T-cell (primary cell): ENCODE results near the gene TTC3. TPM values are rescaled to one million over a fixed set of nuclear protein-coding genes. Genes with fewer than 3 reads are reported as not detected.

Experiments used
- ATAC-seq, 4 experiments: fragments of 200-7000 bp in 3 of 4; fragments of 150-1000 bp in 1 of 4; cut with Tn5 transposase; replicated peaks in 1 of 4; 1 replicate in 3 of 4; 2 replicates in 1 of 4; pipeline ENCODE4 v1.10.0; 2021; ENCODE audit warnings: moderate library complexity in 3 of 4, mild to moderate bottlenecking in 2 of 4, moderate number of reproducible peaks in 1 of 4
- CTCF ChIA-PET, 2 donors: fragments of 300-600 bp; sonication (Branson Sonifier 250); formaldehyde crosslinking; loops; one replicate each; lab custom pipeline; 2022; ENCODE audit warnings: antibody characterized with exemption in 2 of 2; lab: Charles Lee
- POLR2A ChIA-PET, 2 donors: fragments of 300-600 bp; sonication (Branson Sonifier 250); formaldehyde crosslinking; loops; one replicate each; lab custom pipeline; 2022; ENCODE audit warnings: antibody characterized with exemption in 2 of 2; lab: Charles Lee
- DNase-seq, 35 experiments: peaks; one replicate each; pipeline versions ENCODE4 v3.0.0 to v3.0.0-alpha.2; 2013 to 2023
- H3K27ac ChIP-seq: one replicate; pipeline ENCODE4 v1.5.1; 2013; ENCODE audit warnings: low read length
- H3K27me3 ChIP-seq, 2 experiments: replicated peaks in 1 of 2; 1 replicate in 1 of 2; 2 replicates in 1 of 2; pipeline versions ENCODE4 v1.6.1 to v1.7.0; 2013; ENCODE audit warnings: low read length in 1 of 2, mixed read lengths in 1 of 2; ENCODE audit not compliant: control insufficient read depth in 2 of 2, insufficient read depth in 2 of 2; ENCODE audit errors: extremely low read depth in 1 of 2
- H3K36me3 ChIP-seq, 2 donors: 1 replicate in 1 of 2; 2 replicates in 1 of 2; pipeline versions ENCODE4 v1.6.1 to v1.7.0; 2013; ENCODE audit warnings: low read length in 1 of 2; ENCODE audit not compliant: control insufficient read depth in 2 of 2, insufficient read depth in 1 of 2; ENCODE audit errors: extremely low read depth in 1 of 2
- H3K4me1 ChIP-seq, 2 experiments: 1 replicate in 1 of 2; 2 replicates in 1 of 2; pipeline versions ENCODE4 v1.6.1 to v1.7.0; 2013; ENCODE audit warnings: low read length in 2 of 2, mixed read lengths in 1 of 2; ENCODE audit not compliant: insufficient read depth in 2 of 2, control insufficient read depth in 1 of 2; ENCODE audit errors: extremely low read depth in 1 of 2
- H3K4me3 ChIP-seq, 2 donors: 1 replicate in 1 of 2; 2 replicates in 1 of 2; pipeline versions ENCODE4 v1.5.1 to v1.7.0; 2013; ENCODE audit warnings: mild to moderate bottlenecking in 2 of 2, low read length in 1 of 2, moderate library complexity in 1 of 2; ENCODE audit not compliant: control insufficient read depth in 1 of 2; ENCODE audit errors: extremely low read depth in 1 of 2
- H3K9me3 ChIP-seq: 2 replicates; pipeline ENCODE4 v1.7.0; 2013
- H3K27ac Mint-ChIP-seq, 2 donors: one replicate each; pipeline ENCODE4 v1.8.0; 2020 to 2021; ENCODE audit warnings: mild to moderate bottlenecking in 2 of 2, mixed read lengths in 2 of 2
- H3K27me3 Mint-ChIP-seq, 2 donors: one replicate each; pipeline ENCODE4 v1.8.0; 2021 to 2022; ENCODE audit warnings: mixed read lengths in 2 of 2
- H3K36me3 Mint-ChIP-seq: one replicate; pipeline ENCODE4 v1.8.0; 2021; ENCODE audit warnings: mixed read lengths
- H3K4me1 Mint-ChIP-seq, 3 donors: one replicate each; pipeline ENCODE4 v1.8.0; 2020 to 2022; ENCODE audit warnings: mixed read lengths in 3 of 3, mild to moderate bottlenecking in 1 of 3
- H3K4me3 Mint-ChIP-seq, 3 donors: one replicate each; pipeline ENCODE4 v1.8.0; 2020 to 2022; ENCODE audit warnings: mild to moderate bottlenecking in 3 of 3, mixed read lengths in 3 of 3, moderate library complexity in 3 of 3
- H3K9me3 Mint-ChIP-seq, 3 donors: one replicate each; pipeline ENCODE4 v1.8.0; 2020 to 2022; ENCODE audit warnings: mixed read lengths in 3 of 3
- WGBS: methylation state at CpG from one replicate; pipeline ENCODE4 v1.1.5; 2013; ENCODE audit warnings: missing lambda C conversion rate; ENCODE audit not compliant: insufficient coverage; 5-methylcytosine and 5-hydroxymethylcytosine counted together
- total RNA-seq, 35 experiments: library from RNA in 6 of 35; stranded (reverse) in 6 of 35; fragments of 120-200 nt in 1 of 35; gene quantifications; one replicate each; pipeline versions ENCODE4 v1.2.1 to v1.2.4 and lab custom pipeline; 2013 to 2026

TTC3 gene
- total RNA-seq, 5 donors from 2014 or later (not counting 1 experiment from before 2014, with no cell fraction given), result 125 to 153 (median 139) TPM

GRCh38 chr21:37228003-37228400 lies 154.9 kb downstream of the TTC3 start:
- CTCF ChIA-PET, result no interaction called here
- peaks cover 16 to 32% of the 10 kb centered on the region in 2 experiments for H3K4me1 ChIP-seq
- H3K4me1 Mint-ChIP-seq, result peaks cover 27 to 40% (median 33%) of the 10 kb centered on the region in 3 donors
- no peaks in the 10 kb centered on the region for H3K9me3 ChIP-seq
- H3K27ac ChIP-seq, result no peak overlapping the region
- H3K27me3 ChIP-seq, result no peaks in the 10 kb centered on the region
- peaks cover 26 to 74% of the 10 kb centered on the region in 2 donors for H3K36me3 ChIP-seq
- ATAC-seq (no peak), DNase-seq (no peak)
- peaks cover 57% of the 10 kb centered on the region for H3K36me3 Mint-ChIP-seq
- H3K4me3 ChIP-seq, result no peak overlapping the region
- POLR2A ChIA-PET, result interaction anchor here in 1 of 2 donors (0.6 kb wide), 1 partner anchor 278 kb away, joined by 3 read pairs; no protein-coding TSS in a partner anchor
- WGBS, result 96% methylated on average over 11 of the region's 16 CpGs
- H3K27me3 Mint-ChIP-seq, result no peaks in the 10 kb centered on the region
- no peak overlapping the region for H3K27ac Mint-ChIP-seq
- H3K9me3 Mint-ChIP-seq, result no peaks in the 10 kb centered on the region
- no peak overlapping the region for H3K4me3 Mint-ChIP-seq

- Mint-ChIP-seq H3K4me3 (no peak overlapping the region), H3K4me1 (peaks cover 9 to 12% (median 10%) of the 10 kb centered on the region in 3 donors), H3K27me3 (no peaks in the 10 kb centered on the region), H3K27ac (peak overlapping the region in 1 of 2 donors; percentile 36), H3K9me3 (no peaks in the 10 kb centered on the region), H3K36me3 (peaks cover 54% of the 10 kb centered on the region)
- H3K4me3 ChIP-seq, result no peak overlapping the region
- H3K4me1 ChIP-seq, result peaks cover 2 to 8% of the 10 kb centered on the region in 2 experiments
- no peaks in the 10 kb centered on the region for H3K27me3 ChIP-seq
- DNase-seq (no peak), ATAC-seq (no peak)
- 87% methylated on average over 13 of the region's 23 CpGs for WGBS
- H3K36me3 ChIP-seq, result peaks cover 24 to 82% of the 10 kb centered on the region in 2 donors
- H3K27ac ChIP-seq, result no peak overlapping the region
- ChIA-PET POLR2A (no interaction called here), CTCF (no interaction called here)
- H3K9me3 ChIP-seq, result no peaks in the 10 kb centered on the region
Observed at GRCh38 chr21:37230632-37231248, 157.7 kb downstream of the TTC3 start.

GRCh38 chr21:37231249-37231645 lies 158.2 kb downstream of the TTC3 start:
- H3K36me3 ChIP-seq, result peaks cover 24 to 81% of the 10 kb centered on the region in 2 donors
- no peaks in the 10 kb centered on the region for H3K9me3 Mint-ChIP-seq
- POLR2A ChIA-PET, result no interaction called here
- ATAC-seq (no peak), DNase-seq (no peak)
- peaks cover 0 to 3% of the 10 kb centered on the region in 2 experiments for H3K4me1 ChIP-seq
- no peaks in the 10 kb centered on the region for H3K27me3 ChIP-seq
- H3K4me3 ChIP-seq, result no peak overlapping the region
- H3K4me1 Mint-ChIP-seq, result peaks cover 4 to 7% (median 5%) of the 10 kb centered on the region in 3 donors
- no peak overlapping the region for H3K4me3 Mint-ChIP-seq
- H3K27ac ChIP-seq, result no peak overlapping the region
- peaks cover 55% of the 10 kb centered on the region for H3K36me3 Mint-ChIP-seq
- CTCF ChIA-PET, result no interaction called here
- H3K9me3 ChIP-seq, result no peaks in the 10 kb centered on the region
- H3K27me3 Mint-ChIP-seq, result no peaks in the 10 kb centered on the region
- H3K27ac Mint-ChIP-seq, result peak overlapping the region in 1 of 2 donors; percentile 36
- WGBS, result 98% methylated on average over 11 of the region's 12 CpGs

GRCh38 chr21:37231671-37232070 lies 158.6 kb downstream of the TTC3 start:
- DNase-seq (no peak), ATAC-seq (no peak)
- Mint-ChIP-seq H3K9me3 (no peaks in the 10 kb centered on the region), H3K27ac (no peak overlapping the region), H3K4me3 (no peak overlapping the region), H3K4me1 (peaks cover 0 to 4% (median 2%) of the 10 kb centered on the region in 3 donors), H3K27me3 (no peaks in the 10 kb centered on the region), H3K36me3 (peaks cover 53% of the 10 kb centered on the region)
- no peaks in the 10 kb centered on the region for H3K4me1 ChIP-seq
- H3K9me3 ChIP-seq, result no peaks in the 10 kb centered on the region
- 96% methylated on average over 10 of the region's 16 CpGs for WGBS
- ChIA-PET POLR2A (no interaction called here), CTCF (no interaction called here)
- no peak overlapping the region for H3K4me3 ChIP-seq
- H3K27me3 ChIP-seq, result no peaks in the 10 kb centered on the region
- H3K27ac ChIP-seq, result no peak overlapping the region
- peaks cover 24 to 81% of the 10 kb centered on the region in 2 donors for H3K36me3 ChIP-seq

GRCh38 chr21:37232274-37233018 lies 159.4 kb downstream of the TTC3 start:
- Mint-ChIP-seq H3K4me1 (peaks cover 3 to 7% (median 7%) of the 10 kb centered on the region in 3 donors), H3K9me3 (no peaks in the 10 kb centered on the region), H3K4me3 (no peak overlapping the region), H3K27me3 (no peaks in the 10 kb centered on the region), H3K36me3 (peaks cover 55% of the 10 kb centered on the region), H3K27ac (no peak overlapping the region)
- ATAC-seq (no peak), DNase-seq (no peak)
- H3K9me3 ChIP-seq, result no peaks in the 10 kb centered on the region
- 83% methylated on average over 9 of the region's 19 CpGs for WGBS
- H3K27ac ChIP-seq, result no peak overlapping the region
- CTCF ChIA-PET, result no interaction called here
- POLR2A ChIA-PET, result interaction anchor here in 1 of 2 donors (0.6 kb wide), 1 partner anchor 121 kb away, joined by 3 read pairs; no protein-coding TSS in a partner anchor
- H3K36me3 ChIP-seq, result peaks cover 24 to 81% of the 10 kb centered on the region in 2 donors
- H3K27me3 ChIP-seq, result no peaks in the 10 kb centered on the region
- peaks cover 0 to 3% of the 10 kb centered on the region in 2 experiments for H3K4me1 ChIP-seq
- H3K4me3 ChIP-seq, result no peak overlapping the region

GRCh38 chr21:37233551-37234146 lies 160.6 kb downstream of the TTC3 start:
- Mint-ChIP-seq H3K27me3 (no peaks in the 10 kb centered on the region), H3K4me1 (peaks cover 15 to 19% (median 19%) of the 10 kb centered on the region in 3 donors), H3K27ac (no peak overlapping the region), H3K9me3 (no peaks in the 10 kb centered on the region), H3K36me3 (peaks cover 50% of the 10 kb centered on the region), H3K4me3 (no peak overlapping the region)
- POLR2A ChIA-PET, result interaction anchor here (0.6 kb wide), 2 partner anchors 155 to 183 kb away, joined by 10 to 13 read pairs; no protein-coding TSS in a partner anchor
- H3K9me3 ChIP-seq, result no peaks in the 10 kb centered on the region
- no peak overlapping the region for H3K27ac ChIP-seq
- peaks cover 18 to 78% of the 10 kb centered on the region in 2 donors for H3K36me3 ChIP-seq
- no peak for DNase-seq
- ATAC-seq, result no peak
- no peaks in the 10 kb centered on the region for H3K27me3 ChIP-seq
- H3K4me1 ChIP-seq, result peaks cover 3 to 9% of the 10 kb centered on the region in 2 experiments
- WGBS, result 98% methylated on average over 9 of the region's 9 CpGs
- CTCF ChIA-PET, result no interaction called here
- no peak overlapping the region for H3K4me3 ChIP-seq
